OCI-LY3 (cell line): Measurements from ENCODE around the gene TSPOAP1.

Experiments used
- CTCF ChIP-seq: fragments of 200-600, 300-600 bp; sonication (generic); IDR thresholded peaks from 2 replicates; pipeline ENCODE4 v1.5.1; 2014; ENCODE audit warnings: antibody characterized with exemption, low read length, low read depth
- EZH2phosphoT487 ChIP-seq: fragments of 200-600 bp; shearing (Covaris generic); IDR thresholded peaks from 2 replicates; pipeline ENCODE4 v1.6.1; 2018; ENCODE audit warnings: antibody characterized with exemption, mixed run types, low read depth

DNA sequence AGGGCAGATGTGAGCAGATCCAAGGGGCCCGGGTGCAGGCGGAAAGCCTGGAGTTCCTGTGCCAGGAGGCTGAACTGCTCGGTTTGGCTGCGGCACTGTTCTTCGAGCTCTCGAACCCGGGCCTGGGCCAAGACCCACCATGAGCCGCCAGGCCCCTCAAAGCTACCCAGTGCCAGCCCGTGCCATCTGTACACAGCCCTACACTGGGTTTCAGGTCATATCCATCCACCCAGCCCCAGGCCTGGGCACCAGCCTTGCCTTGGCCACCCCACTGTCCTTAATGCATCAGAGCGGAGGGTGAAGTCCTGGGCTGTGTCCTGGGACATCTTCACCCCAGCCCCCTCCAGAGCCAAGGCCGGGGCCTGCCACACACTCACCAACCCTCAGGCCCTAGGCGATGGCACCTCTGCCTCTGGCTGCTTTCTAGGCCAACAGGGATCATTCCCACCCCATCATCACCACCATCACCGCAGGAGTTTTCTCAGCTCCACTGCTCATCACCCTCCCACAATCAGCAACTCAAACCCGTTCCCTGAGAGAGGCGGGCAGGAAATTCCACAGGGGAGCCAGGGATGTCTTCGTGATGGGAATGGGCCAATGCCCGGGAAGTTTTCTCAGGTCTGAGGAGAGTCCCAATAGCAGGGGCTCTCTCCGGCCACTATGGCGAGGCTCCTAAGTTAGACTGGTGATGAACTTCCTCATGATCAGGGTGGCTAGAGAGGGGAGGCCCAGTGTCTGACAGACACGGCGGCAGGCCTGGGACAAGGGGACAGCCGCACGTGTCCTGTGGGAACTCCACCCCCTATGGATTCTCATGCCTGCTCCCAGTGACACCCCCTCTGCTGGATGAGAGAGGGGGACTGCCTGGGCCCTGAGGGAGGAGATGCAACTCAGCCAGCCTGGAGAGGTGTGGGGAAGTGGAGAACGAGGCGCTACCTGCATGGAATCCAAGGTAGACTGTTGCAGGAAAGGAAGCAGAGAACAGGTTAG lies 9.1 kb downstream of the TSPOAP1 start:
- no peak for TF ChIP-seq CTCF
- TF ChIP-seq EZH2phosphoT487 = no peak
